HG02798 (cell line): Measurements from ENCODE around the gene SLC27A4.

Experiments
- ATAC-seq: cut with Tn5 transposase; IDR thresholded peaks from one replicate; pipeline ENCODE4 v1.9.1; 2021; ENCODE audit warnings: mild to moderate bottlenecking; ENCODE audit not compliant: unreplicated experiment, poor library complexity

SLC27A4 gene

GRCh38 chr9:128361296-128361985 lies 21.1 kb downstream of the SLC27A4 start:
- ATAC-seq: no peak

DNA sequence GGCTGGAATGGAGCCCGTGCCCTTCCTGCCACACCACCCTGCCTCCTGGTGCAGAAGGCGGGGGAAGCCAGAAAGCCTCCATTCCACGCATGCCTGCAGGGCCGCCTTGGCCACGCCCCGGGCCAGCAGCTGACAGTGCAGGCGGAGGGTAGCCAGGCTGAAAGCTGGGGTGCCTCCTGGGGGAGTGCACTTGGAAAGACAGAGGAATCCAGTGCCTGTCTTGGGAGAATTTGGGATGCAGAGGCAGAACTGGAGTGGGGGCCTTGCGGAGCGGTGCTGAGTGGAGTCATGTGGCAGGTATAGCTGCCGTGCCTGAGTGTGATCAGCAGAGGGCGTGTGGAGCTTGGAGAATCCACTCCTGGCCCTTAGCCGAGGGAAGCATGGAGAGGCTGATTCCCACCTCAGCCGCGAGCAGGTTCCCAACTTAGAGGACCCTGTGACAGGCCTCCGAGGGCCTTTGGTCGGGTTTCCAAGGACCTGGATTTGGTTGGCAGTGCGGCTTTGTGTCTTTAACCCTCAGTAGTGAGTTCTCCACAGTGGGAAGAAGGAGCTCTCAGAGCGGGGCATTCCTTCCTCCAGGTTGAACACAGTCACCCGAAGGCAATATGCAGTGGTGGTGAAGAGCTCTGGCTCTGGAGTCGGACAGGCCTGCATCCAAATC lies 21.8 kb downstream of the SLC27A4 start:
- peak; percentile 70 for ATAC-seq

- ATAC-seq: no peak
Observed at GRCh38 chr9:128362774-128363173, 22.4 kb downstream of the SLC27A4 start.

DNA sequence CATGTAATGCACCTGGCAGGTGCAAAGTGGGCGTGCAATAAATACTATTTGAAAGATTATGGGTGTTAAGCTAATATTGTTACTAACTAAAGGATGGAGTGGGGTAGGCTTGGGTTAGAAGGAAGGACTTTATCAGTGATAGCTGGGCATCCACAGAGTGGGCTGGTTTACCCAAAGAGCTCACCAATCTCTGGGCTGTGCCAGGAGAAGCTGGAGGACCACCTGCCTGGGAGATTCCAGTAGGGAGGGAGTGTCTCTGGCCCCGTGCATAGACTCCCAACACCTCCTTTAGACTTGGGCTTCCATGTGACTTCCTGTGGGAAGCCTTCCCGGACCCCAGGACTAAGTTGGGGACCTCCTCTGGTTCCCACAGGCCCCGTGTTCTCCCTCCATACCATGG lies 25.2 kb downstream of the SLC27A4 start:
- ATAC-seq: no peak

- ATAC-seq: no peak
Observed at GRCh38 chr9:128369024-128369706, 28.8 kb downstream of the SLC27A4 start.

DNA sequence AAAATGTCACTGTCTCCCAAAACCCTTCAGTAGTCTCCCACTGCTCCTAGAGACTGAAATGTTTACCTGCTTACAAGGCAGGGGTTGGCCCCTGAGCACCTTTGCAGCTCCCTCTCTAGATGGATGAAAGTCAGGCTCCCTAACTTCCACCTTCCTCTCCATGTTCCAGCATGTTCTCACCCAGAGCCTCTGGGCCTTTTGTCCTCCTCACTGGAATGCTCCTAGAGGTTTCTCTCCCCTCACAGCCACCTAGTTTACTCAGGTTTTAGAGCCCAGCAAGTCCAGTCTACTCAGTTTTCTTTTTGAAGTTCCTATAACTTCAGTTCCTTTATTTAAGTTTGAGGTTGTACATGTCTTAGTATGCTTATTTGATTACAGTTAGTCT lies 30.0 kb downstream of the SLC27A4 start:
- ATAC-seq: no peak

DNA sequence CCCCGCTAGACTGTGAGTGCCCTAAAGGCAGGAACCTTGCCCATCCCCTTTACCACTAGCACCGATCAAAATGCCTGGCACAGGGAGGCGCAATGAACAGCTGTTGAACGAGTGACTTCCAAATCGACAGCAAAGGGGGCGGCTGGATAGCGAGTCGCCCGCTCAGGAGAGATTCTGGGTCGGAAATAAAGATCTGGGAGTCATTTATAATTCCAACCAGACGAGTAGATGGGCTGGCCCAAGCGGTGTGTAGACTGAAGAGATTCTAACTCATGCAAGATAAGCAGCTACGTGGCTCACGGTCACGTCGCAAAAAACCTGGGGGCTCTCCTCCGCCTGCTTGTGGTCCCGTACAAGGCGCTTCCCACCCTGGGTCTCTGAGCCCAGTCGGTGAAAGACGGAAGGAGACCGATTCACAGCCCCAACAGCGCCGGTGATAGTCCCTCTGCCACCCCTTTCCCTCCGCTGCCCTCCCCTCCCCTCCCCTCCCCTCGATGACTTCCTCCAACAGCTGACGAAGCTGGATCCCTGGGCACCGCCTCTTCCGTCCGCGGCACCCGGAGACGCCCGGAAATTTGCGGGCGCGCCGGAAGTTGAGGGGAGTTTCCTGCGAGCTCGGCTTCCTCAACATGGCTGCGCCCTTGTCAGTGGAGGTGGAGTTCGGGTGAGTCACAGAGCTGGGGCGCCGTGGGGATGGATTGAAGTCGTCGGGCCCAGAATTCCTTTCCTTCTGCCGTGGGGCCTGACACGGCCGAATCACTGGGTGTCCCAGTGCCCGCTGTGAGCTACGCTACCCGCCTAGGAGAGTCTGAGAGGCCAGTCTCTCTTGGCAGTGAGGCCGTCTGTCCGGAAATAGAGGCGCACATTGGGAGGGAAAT lies 30.7 kb downstream of the SLC27A4 start, which contains the start of gene URM1:
TSS of gene URM1 (plus strand) at position 623 of the 878 bp plus-strand sequence. CDS start at position 630, 7 bp downstream.
- peak; percentile 95 for ATAC-seq

DNA sequence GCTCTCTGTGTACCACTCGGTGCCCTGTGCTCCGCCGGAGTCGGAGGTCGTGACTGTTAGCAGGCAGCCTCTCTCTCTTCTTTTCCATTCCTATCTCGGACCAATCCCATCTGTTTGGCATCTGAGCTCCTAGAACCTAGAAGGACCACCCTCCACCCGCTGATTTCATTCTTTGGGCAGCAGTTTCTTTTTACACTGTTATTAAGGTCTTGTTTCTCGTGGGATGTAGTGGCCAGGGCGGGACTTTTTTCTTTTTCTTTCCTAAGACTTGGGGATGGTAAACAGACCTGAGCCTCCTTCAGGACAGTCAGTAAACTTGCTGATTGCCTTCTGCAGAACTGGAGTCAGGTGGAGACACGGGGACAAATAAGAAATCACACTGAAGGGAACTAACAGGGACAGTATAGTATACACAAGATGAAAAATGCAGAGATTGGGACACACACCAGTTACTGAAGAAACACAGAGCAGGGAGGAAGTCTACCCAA lies 31.3 kb downstream of the SLC27A4 start:
- ATAC-seq: no peak

DNA sequence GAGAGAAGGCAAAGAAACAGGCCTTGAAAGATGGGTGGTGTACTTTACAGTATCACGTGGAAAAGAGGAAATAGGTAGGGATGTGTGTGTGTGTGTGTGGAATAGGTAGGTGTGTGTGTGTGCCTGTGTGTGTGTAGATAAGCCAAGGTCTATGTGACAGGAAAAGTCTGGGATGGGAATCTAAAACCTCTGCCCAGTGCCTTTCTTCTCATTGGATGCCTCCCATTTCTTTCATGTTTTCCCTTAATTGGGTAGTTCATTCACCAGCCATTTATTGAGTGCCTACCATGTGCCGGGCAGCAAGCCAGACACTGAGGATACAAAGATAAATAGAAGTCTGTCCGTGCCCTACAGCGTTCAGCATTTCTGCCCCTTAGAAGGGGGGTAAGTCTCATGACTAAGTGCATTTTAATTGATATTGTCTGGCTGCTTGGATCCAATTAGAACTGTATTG lies 31.9 kb downstream of the SLC27A4 start:
- ATAC-seq: no peak

- no peak for ATAC-seq
Observed at GRCh38 chr9:128372784-128373183, 32.5 kb downstream of the SLC27A4 start.

DNA sequence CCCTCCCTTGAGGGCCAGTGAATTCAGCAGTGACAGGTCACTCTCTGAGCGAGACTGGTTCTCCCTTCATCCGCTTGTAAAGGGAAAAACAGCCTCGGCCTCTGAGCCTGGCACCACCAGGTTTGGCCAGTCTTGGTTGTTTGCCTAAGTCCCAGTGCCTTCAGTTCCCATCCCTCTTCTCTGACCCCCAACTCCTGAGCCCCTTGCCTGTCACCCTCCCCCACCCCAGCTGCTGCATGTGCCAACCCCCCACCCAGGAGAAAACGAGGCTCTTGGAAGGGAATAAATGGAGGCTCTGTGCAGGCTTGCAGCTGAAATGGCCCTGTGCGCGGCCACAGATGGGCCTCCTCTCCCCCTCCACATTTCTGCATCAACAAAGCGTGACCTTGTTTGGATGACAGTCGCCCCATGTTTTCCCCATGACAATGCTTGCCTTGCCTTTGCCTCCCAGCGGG lies 33.9 kb downstream of the SLC27A4 start:
- ATAC-seq: no peak

- no peak for ATAC-seq
Observed at GRCh38 chr9:128375865-128376264, 35.5 kb downstream of the SLC27A4 start.

GRCh38 chr9:128382261-128382660 lies 41.9 kb downstream of the SLC27A4 start:
- ATAC-seq: no peak

GRCh38 chr9:128383007-128383753 lies 42.9 kb downstream of the SLC27A4 start:
- no peak for ATAC-seq

DNA sequence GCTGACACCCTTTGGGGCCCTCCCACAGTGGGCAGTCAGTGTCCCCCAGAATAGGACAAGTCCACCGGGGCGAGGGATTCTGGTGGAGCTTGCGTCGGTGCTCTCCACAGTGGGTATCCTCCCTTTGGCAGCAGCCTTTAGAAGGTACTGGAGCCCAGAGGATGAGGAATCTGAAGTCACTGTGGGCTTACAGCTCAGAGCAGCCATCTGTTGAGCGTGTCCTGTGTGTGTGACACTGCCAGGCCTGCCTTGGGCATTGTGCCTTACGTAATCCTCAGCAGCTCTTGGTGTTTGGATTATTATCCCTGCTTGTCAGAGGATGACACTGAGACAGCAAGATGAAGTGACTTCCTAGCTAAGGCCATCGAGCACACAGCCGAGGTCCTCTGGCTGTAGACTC lies 43.5 kb downstream of the SLC27A4 start:
- no peak for ATAC-seq

DNA sequence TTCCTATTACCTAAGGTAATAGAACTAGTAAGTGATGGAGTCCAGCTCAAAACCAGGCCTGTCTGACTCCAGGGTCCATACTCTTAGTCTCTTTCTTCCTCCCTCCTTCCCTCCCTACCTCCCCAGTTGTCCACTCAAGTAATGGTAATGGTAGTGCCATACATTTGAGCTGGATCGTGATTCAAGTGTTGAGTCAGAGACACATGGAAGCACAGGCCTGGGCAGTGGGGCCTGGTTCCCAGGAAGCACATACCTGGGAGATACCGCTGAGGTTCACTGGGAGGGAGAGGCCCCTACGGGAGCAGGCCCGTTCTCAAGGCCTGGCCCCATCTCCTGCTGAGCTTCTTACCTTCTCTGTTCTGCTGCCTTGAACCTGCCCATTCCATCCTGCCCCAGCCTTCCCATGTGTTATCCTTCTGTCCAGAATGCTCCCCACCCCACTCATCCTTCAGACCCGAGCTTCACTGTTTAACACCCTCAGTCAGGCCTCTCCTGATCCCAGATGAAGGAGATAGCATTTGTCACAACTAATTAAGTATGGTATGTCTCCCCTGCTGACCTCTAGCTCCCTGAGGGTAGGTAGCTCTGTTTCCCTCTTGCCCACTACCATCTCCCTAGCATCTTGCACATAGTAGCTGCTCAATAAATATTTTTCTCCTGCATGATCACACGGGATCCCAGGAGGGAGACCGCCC lies 44.6 kb downstream of the SLC27A4 start:
- no peak for ATAC-seq

GRCh38 chr9:128385496-128386460 lies 45.5 kb downstream of the SLC27A4 start:
- no peak for ATAC-seq

GRCh38 chr9:128388150-128388549 lies 47.8 kb downstream of the SLC27A4 start:
- ATAC-seq: no peak
